HepG2 (cell line): ENCODE results near the gene GNA12. TPM values are rescaled to one million over a fixed set of nuclear protein-coding genes. Genes with fewer than 3 reads are reported as not detected.

ENCODE experiments used
- ATAC-seq: fragments of 200-7000 bp; cut with Tn5 transposase; 3 replicates; pipeline ENCODE4 v1.9.1; 2020; ENCODE audit warnings: mild to moderate bottlenecking, moderate library complexity
- BruUV-seq: library from RNA; stranded (reverse); fragments of 400-500 nt; replicated peaks from 2 replicates; lab custom pipeline; 2021; lab: Mats Ljungman, UMichigan
- CTCF ChIA-PET: fragments of 300-600 bp; formaldehyde crosslinking; extraction: SDS; loops from one replicate; lab custom pipeline; 2021; ENCODE audit warnings: low total read pairs, inconsistent platforms, low intra/inter-chr PET ratio; lab: Yijun Ruan, JAX
- POLR2A ChIA-PET: fragments of 350-600 bp; sonication (Branson Sonifier 250); formaldehyde crosslinking; loops from one replicate; lab custom pipeline; 2020; ENCODE audit warnings: antibody characterized with exemption, inconsistent platforms; lab: Yijun Ruan, JAX
- DNase-seq: peaks from one replicate; pipeline ENCODE4 v3.0.0-alpha.2; 2015; ENCODE audit warnings: low spot score
- FAIRE-seq: peaks from 3 replicates; lab custom pipeline; 2011; peaks lifted over from hg19 to GRCh38; lab: Jason Lieb, UNC
- H2AFZ ChIP-seq: one replicate; pipeline ENCODE4 v1.6.1; 2011; ENCODE audit warnings: low read length, inconsistent platforms
- H3K27ac ChIP-seq: fragments of 300-600 bp; 3 replicates; pipeline ENCODE4 v1.8.0; 2011; ENCODE audit warnings: mixed run types, mild to moderate bottlenecking, mixed read lengths, low read length, inconsistent platforms; ENCODE audit not compliant: insufficient read depth; ENCODE audit errors: extremely low read length
- H3K27me3 ChIP-seq, 2 experiments: fragments of 200-600 bp in 1 of 2; 2 replicates in 1 of 2; 3 replicates in 1 of 2; pipeline versions ENCODE4 v1.6.0 to v1.8.0; 2011; ENCODE audit warnings: low read length in 2 of 2, mild to moderate bottlenecking in 2 of 2, moderate library complexity in 2 of 2, inconsistent platforms in 1 of 2; ENCODE audit not compliant: insufficient read depth in 2 of 2, control insufficient read depth in 1 of 2
- H3K36me3 ChIP-seq, 2 experiments: fragments of 200-600 bp in 1 of 2; replicated peaks in 1 of 2; 2 replicates in 1 of 2; 3 replicates in 1 of 2; pipeline versions ENCODE4 v1.5.1 to v1.8.0; 2011; ENCODE audit warnings: low read length in 2 of 2, inconsistent platforms in 1 of 2; ENCODE audit not compliant: insufficient read depth in 2 of 2, control insufficient read depth in 1 of 2
- H3K4me1 ChIP-seq: 2 replicates; pipeline ENCODE4 v1.5.1; 2012; ENCODE audit warnings: low read length, inconsistent platforms; ENCODE audit not compliant: insufficient read depth
- H3K4me2 ChIP-seq: 2 replicates; pipeline ENCODE4 v1.6.0; 2011; ENCODE audit warnings: low read depth, low read length, inconsistent platforms
- H3K4me3 ChIP-seq, 3 experiments: fragments of 200-600 bp in 1 of 3; sonication (generic), shearing (Covaris generic) in 1 of 3; replicated peaks in 1 of 3; 2 replicates each; pipeline ENCODE4 v1.5.1; 2011 to 2016; ENCODE audit warnings: low read length in 3 of 3, inconsistent platforms in 2 of 3, low read depth in 2 of 3, mild to moderate bottlenecking in 2 of 3, control low read depth in 1 of 3, mixed read lengths in 1 of 3; ENCODE audit not compliant: insufficient read depth in 1 of 3
- H3K79me2 ChIP-seq: one replicate; pipeline ENCODE4 v1.6.1; 2011; ENCODE audit warnings: low read length, inconsistent platforms; ENCODE audit not compliant: insufficient read depth
- H3K9ac ChIP-seq: 2 replicates; pipeline ENCODE4 v1.6.0; 2011; ENCODE audit warnings: mild to moderate bottlenecking, low read depth, low read length, inconsistent platforms; ENCODE audit not compliant: insufficient read depth
- H3K9me3 ChIP-seq: 2 replicates; pipeline ENCODE4 v1.5.1; 2012; ENCODE audit warnings: mild to moderate bottlenecking, low read length
- H4K20me1 ChIP-seq: 2 replicates; pipeline ENCODE4 v1.6.0; 2011; ENCODE audit warnings: inconsistent platforms, mild to moderate bottlenecking, low read length, moderate library complexity; ENCODE audit not compliant: insufficient read depth
- DNMT1 ChIP-seq: sonication (generic); formaldehyde crosslinking; IDR thresholded peaks from 2 replicates; pipeline ENCODE4 v1.5.1; 2020; ENCODE audit warnings: mild to moderate bottlenecking, missing genetic modification reagents
- ELF3 ChIP-seq: IDR thresholded peaks from 2 replicates; pipeline ENCODE4 v1.6.1; 2016; ENCODE audit warnings: missing genetic modification reagents, missing compliant biosample characterization
- ESRRA ChIP-seq: sonication (generic); formaldehyde crosslinking; IDR thresholded peaks from 2 replicates; pipeline ENCODE4 v1.5.1; 2020; ENCODE audit warnings: mild to moderate bottlenecking, low read depth, missing genetic modification reagents
- FOSL1 ChIP-seq: sonication (generic); formaldehyde crosslinking; IDR thresholded peaks from 2 replicates; pipeline ENCODE4 v1.9.0; 2021; ENCODE audit warnings: missing genetic modification reagents, borderline replicate concordance
- FOXM1 ChIP-seq: sonication (generic); formaldehyde crosslinking; IDR thresholded peaks from 2 replicates; pipeline ENCODE4 v1.5.0; 2020; ENCODE audit warnings: missing genetic modification reagents
- FOXP1 ChIP-seq, 2 experiments: fragments of 450-650 bp in 1 of 2; IDR thresholded peaks; 2 replicates each; pipeline ENCODE4 v1.6.1; 2017 to 2018; ENCODE audit warnings: antibody characterized with exemption in 1 of 2
- KLF11 ChIP-seq: IDR thresholded peaks from 2 replicates; pipeline ENCODE4 v1.6.1; 2016; ENCODE audit warnings: missing compliant biosample characterization
- RCOR2 ChIP-seq: IDR thresholded peaks from 2 replicates; pipeline ENCODE4 v1.6.1; 2016; ENCODE audit warnings: missing biosample characterization, missing genetic modification reagents
- SIX1 ChIP-seq: sonication (generic); formaldehyde crosslinking; IDR thresholded peaks from 2 replicates; pipeline ENCODE4 v1.4.0; 2020; ENCODE audit warnings: missing genetic modification reagents, borderline replicate concordance
- TOPORS ChIP-seq: sonication (generic); formaldehyde crosslinking; IDR thresholded peaks from 2 replicates; pipeline ENCODE4 v1.8.0; 2023; ENCODE audit warnings: mild to moderate bottlenecking, missing genetic modification reagents
- YEATS2 ChIP-seq: sonication (generic); formaldehyde crosslinking; IDR thresholded peaks from 2 replicates; pipeline ENCODE4 v1.4.0; 2020; ENCODE audit warnings: missing genetic modification reagents, borderline replicate concordance
- ZNF12 ChIP-seq: sonication (generic); formaldehyde crosslinking; IDR thresholded peaks from 2 replicates; pipeline ENCODE4 v1.5.0; 2020; ENCODE audit warnings: missing genetic modification reagents
- ZNF432 ChIP-seq: sonication (generic); formaldehyde crosslinking; IDR thresholded peaks from 2 replicates; pipeline ENCODE4 v1.5.0; 2020; ENCODE audit warnings: missing genetic modification reagents, mild to moderate bottlenecking, borderline replicate concordance
- ZNF496 ChIP-seq: sonication (generic); formaldehyde crosslinking; IDR thresholded peaks from 2 replicates; pipeline ENCODE4 v1.8.1; 2023; ENCODE audit warnings: mild to moderate bottlenecking, moderate library complexity, missing genetic modification reagents; ENCODE audit not compliant: insufficient replicate concordance
- ZNF501 ChIP-seq: sonication (generic); formaldehyde crosslinking; IDR thresholded peaks from 2 replicates; pipeline ENCODE4 v1.5.1; 2020; ENCODE audit warnings: mild to moderate bottlenecking, moderate library complexity, missing genetic modification reagents
- ZNF557 ChIP-seq: sonication (generic); formaldehyde crosslinking; IDR thresholded peaks from 2 replicates; pipeline ENCODE4 v1.4.0; 2020; ENCODE audit warnings: missing genetic modification reagents
- ZNF572 ChIP-seq: sonication (generic); formaldehyde crosslinking; IDR thresholded peaks from 2 replicates; pipeline ENCODE4 v1.5.1; 2020; ENCODE audit warnings: mild to moderate bottlenecking, missing genetic modification reagents
- ZNF619 ChIP-seq: sonication (generic); formaldehyde crosslinking; IDR thresholded peaks from 2 replicates; pipeline ENCODE4 v1.4.0; 2020; ENCODE audit warnings: mild to moderate bottlenecking, missing genetic modification reagents
- WGBS: methylation state at CpG from one replicate; pipeline ENCODE4 v1.1.6; 2017; ENCODE audit warnings: low lambda C conversion rate; 5-methylcytosine and 5-hydroxymethylcytosine counted together
- in situ Hi-C: cut with HindIII; loops from 2 replicates; pipeline ENCODE4 v1.10.0; 2017; ENCODE audit warnings: low pct_unique_long_range_greater_than_20kb; ENCODE audit not compliant: extremely low pct_ligation_motif_present
- intact Hi-C: fragments of 100-400 bp; cut with micrococcal nuclease; formaldehyde crosslinking; loops from one replicate; pipeline ENCODE4 v1.10.0; 2022; ENCODE audit not compliant: unreplicated experiment
- polyA plus RNA-seq, 8 experiments: library from polyadenylated mRNA; depleted of rRNA in 3 of 8; stranded (reverse) in 7 of 8; unstranded in 1 of 8; fragments of >200 nt; fragmentation: Illumina TruSeq in 4 of 8; extraction: Trizol in 4 of 8; gene quantifications; 2 replicates each; pipeline versions ENCODE4 v1.2.1 to v1.2.3, GENCODE V29; 2011 to 2016; ENCODE audit warnings: low read depth in 4 of 8, missing spikeins in 1 of 8, mixed read lengths in 1 of 8; ENCODE audit not compliant: insufficient read depth in 1 of 8
- total RNA-seq, 5 experiments: library from RNA; depleted of rRNA; stranded (reverse); fragments of >200 nt; fragmentation: Illumina TruSeq; extraction: Trizol; gene quantifications; 2 replicates each; pipeline ENCODE4 v1.2.3, GENCODE V29; 2016; ENCODE audit warnings: low read depth in 1 of 5
- TF ChIP-seq, protein P1 (sequence below): sonication (generic); formaldehyde crosslinking; IDR thresholded peaks from 2 replicates; pipeline ENCODE4 v1.9.0; 2022; ENCODE audit warnings: missing genetic modification reagents, mild to moderate bottlenecking, borderline replicate concordance
- TF ChIP-seq, protein P2 (sequence below): sonication (generic); formaldehyde crosslinking; IDR thresholded peaks from 2 replicates; pipeline ENCODE4 v1.9.0; 2022; ENCODE audit warnings: low read depth, missing genetic modification reagents

GNA12 gene
- total and polyA plus RNA-seq, 2 of the 13 experiments (the other 11 are each of a cell fraction or from before 2014, with no cell fraction given): 16.2 to 50.9 TPM

DNA sequence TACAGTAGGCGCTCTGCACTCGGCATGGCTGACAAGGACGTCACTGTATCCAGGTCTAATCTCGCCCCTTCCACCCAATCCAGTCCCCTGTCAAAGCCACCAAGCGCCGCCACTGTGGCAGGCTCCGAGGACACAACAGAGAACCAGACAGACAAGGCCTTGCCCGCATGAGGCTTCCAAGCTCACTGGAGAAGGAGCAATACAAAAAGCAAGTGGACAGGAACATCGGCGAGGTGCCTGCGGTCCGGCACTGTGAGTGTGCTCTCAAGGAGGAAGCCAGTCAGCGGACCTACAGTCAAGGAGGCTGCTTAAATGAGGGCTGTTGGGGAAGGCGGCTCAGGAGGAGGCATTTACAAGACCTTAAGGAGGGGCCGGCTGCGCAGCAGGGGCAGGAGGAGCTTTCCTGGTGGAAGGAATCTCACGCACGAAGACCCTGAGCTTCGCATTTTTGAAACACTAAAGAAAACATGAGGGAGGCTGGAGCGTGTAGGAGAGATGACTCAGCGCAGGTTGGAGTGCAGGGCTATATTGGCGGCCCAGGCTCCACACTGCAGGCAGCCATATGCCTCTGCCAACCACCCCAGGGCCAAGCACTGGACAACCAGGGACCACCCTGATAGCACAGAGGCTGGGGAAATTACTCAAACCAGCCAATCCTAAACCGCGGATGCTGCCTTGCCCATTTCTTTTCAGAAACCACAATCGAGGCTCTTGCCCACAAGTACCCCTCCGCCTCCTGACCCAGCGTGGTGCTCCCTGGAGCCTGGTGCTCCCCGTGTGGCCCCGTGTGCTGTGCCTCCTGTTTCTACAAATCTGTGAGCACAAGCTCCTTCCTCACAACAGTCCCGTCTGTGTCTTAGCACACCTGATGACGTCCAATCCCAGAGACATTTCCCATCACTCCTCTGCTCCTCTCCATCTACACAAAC, 28.9 kb downstream of the GNA12 start (continued):
- TF ChIP-seq, protein P1, sequence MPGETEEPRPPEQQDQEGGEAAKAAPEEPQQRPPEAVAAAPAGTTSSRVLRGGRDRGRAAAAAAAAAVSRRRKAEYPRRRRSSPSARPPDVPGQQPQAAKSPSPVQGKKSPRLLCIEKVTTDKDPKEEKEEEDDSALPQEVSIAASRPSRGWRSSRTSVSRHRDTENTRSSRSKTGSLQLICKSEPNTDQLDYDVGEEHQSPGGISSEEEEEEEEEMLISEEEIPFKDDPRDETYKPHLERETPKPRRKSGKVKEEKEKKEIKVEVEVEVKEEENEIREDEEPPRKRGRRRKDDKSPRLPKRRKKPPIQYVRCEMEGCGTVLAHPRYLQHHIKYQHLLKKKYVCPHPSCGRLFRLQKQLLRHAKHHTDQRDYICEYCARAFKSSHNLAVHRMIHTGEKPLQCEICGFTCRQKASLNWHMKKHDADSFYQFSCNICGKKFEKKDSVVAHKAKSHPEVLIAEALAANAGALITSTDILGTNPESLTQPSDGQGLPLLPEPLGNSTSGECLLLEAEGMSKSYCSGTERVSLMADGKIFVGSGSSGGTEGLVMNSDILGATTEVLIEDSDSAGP: no peak
- TF ChIP-seq YEATS2 (CRISPR knock-in tag): no peak
- TF ChIP-seq ZNF496: no peak
- TF ChIP-seq ZNF432 (CRISPR knock-in tag): no peak

GRCh38 chr7:2814186-2814945, 29.7 kb downstream of the GNA12 start:
- H3K9ac ChIP-seq: no peak overlapping the region
- H3K36me3 ChIP-seq: 0 out of 5 replicates have a peak, but pooled peaks cover 0 to 7% of the 10 kb centered on the region in 2 experiments
- intact Hi-C loops: no loop called here
- ATAC-seq (no peak), FAIRE-seq (no peak), DNase-seq (no peak)
- peaks cover 78% of the 10 kb centered on the region for H3K4me1 ChIP-seq
- no peak overlapping the region for H3K27ac ChIP-seq
- no peaks in the 10 kb centered on the region for H3K27me3 ChIP-seq
- 94% methylated on average over 16 of the region's 16 CpGs for WGBS
- H3K4me2 ChIP-seq: no peak overlapping the region
- in situ Hi-C loops: no loop called here
- H3K79me2 ChIP-seq: peaks cover 92% of the 10 kb centered on the region
- BruUV-seq: no TSS peak
- H2AFZ ChIP-seq: no peak overlapping the region
- H4K20me1 ChIP-seq: no peaks in the 10 kb centered on the region
- H3K4me3 ChIP-seq: no peak overlapping the region
- H3K9me3 ChIP-seq: no peaks in the 10 kb centered on the region
- ChIA-PET POLR2A (interaction anchor here (0.6 to 1.6 kb wide), 3 partner anchors 9 to 192 kb away, joined by 4 read pairs; no protein-coding TSS in a partner anchor), CTCF (no interaction called here)
- no peak for TF ChIP-seq TOPORS (CRISPR knock-in tag)
- no peak for TF ChIP-seq ZNF557 (CRISPR knock-in tag)
- TF ChIP-seq FOXM1 (CRISPR knock-in tag): no peak
- no peak for TF ChIP-seq SIX1
- no peak for TF ChIP-seq ZNF572 (CRISPR knock-in tag)
- TF ChIP-seq, protein P2, sequence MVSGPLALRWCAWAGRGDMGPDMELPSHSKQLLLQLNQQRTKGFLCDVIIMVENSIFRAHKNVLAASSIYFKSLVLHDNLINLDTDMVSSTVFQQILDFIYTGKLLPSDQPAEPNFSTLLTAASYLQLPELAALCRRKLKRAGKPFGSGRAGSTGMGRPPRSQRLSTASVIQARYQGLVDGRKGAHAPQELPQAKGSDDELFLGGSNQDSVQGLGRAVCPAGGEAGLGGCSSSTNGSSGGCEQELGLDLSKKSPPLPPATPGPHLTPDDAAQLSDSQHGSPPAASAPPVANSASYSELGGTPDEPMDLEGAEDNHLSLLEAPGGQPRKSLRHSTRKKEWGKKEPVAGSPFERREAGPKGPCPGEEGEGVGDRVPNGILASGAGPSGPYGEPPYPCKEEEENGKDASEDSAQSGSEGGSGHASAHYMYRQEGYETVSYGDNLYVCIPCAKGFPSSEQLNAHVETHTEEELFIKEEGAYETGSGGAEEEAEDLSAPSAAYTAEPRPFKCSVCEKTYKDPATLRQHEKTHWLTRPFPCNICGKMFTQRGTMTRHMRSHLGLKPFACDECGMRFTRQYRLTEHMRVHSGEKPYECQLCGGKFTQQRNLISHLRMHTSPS (CRISPR knock-in tag): no peak
- TF ChIP-seq KLF11 (CRISPR knock-in tag): no peak
- no peak for TF ChIP-seq FOSL1 (CRISPR knock-in tag)
- TF ChIP-seq ESRRA (CRISPR knock-in tag): no peak
- TF ChIP-seq ELF3: no peak
- TF ChIP-seq FOXP1 (IDR thresholded peaks at IDR 0.05): no peak
- no peak for TF ChIP-seq FOXP1 (CRISPR knock-in tag; IDR thresholded peaks at IDR 0.05)
- TF ChIP-seq DNMT1 (CRISPR knock-in tag): no peak
- no peak for TF ChIP-seq ZNF12 (CRISPR knock-in tag)
- TF ChIP-seq ZNF501 (CRISPR knock-in tag): no peak
- TF ChIP-seq RCOR2 (CRISPR knock-in tag): no peak
- no peak for TF ChIP-seq ZNF619 (CRISPR knock-in tag)
